Stimulated activated naive B cell treated with anti-CD40 and anti-IgM and Interleukin-4, amounts not matched to agents 10 μg/mL and 1 μg/mL and 100 μg/mL, for 72 hours (primary cell): Measurements from ENCODE around the gene PAMR1.
A peak's percentile ranks its signal among the peaks of the same experiment; 100 is the strongest.

Experiments
- ATAC-seq, 2 donors: fragments of 150-1000 bp; cut with Tn5 transposase; replicated peaks; 2 replicates each; pipeline ENCODE4 v1.10.0; 2021; ENCODE audit warnings: moderate library complexity in 1 of 2
- DNase-seq: peaks from one replicate; pipeline ENCODE4 v3.0.0; 2021
- H3K27ac Mint-ChIP-seq: one replicate; pipeline ENCODE4 v1.8.0; 2022; ENCODE audit warnings: mild to moderate bottlenecking, mixed read lengths
- H3K27me3 Mint-ChIP-seq, 2 donors: one replicate each; pipeline ENCODE4 v1.8.0; 2022; ENCODE audit warnings: mixed read lengths in 2 of 2
- H3K36me3 Mint-ChIP-seq, 2 donors: one replicate each; pipeline ENCODE4 v1.8.0; 2022; ENCODE audit warnings: mixed read lengths in 2 of 2, mild to moderate bottlenecking in 1 of 2
- H3K4me1 Mint-ChIP-seq, 2 donors: one replicate each; pipeline ENCODE4 v1.8.0; 2022; ENCODE audit warnings: mixed read lengths in 2 of 2, mild to moderate bottlenecking in 1 of 2
- H3K4me3 Mint-ChIP-seq, 2 donors: one replicate each; pipeline ENCODE4 v1.8.0; 2022; ENCODE audit warnings: mild to moderate bottlenecking in 2 of 2, mixed read lengths in 2 of 2, moderate library complexity in 1 of 2
- H3K9me3 Mint-ChIP-seq, 2 donors: one replicate each; pipeline ENCODE4 v1.8.0; 2022; ENCODE audit warnings: mixed read lengths in 2 of 2, mild to moderate bottlenecking in 1 of 2

PAMR1 gene

GRCh38 chr11:35404388-35404775 lies 121.0 kb downstream of the PAMR1 start:
- no peak overlapping the region for H3K4me3 Mint-ChIP-seq
- ATAC-seq: no peak
- no peak for DNase-seq

GRCh38 chr11:35403765-35404387 lies 121.5 kb downstream of the PAMR1 start:
- H3K36me3 Mint-ChIP-seq: no peaks in the 10 kb centered on the region
- no peak overlapping the region for H3K4me3 Mint-ChIP-seq
- H3K9me3 Mint-ChIP-seq: no peaks in the 10 kb centered on the region
- no peak for DNase-seq
- no peak overlapping the region for H3K27ac Mint-ChIP-seq
- peaks cover 9 to 25% of the 10 kb centered on the region in 2 donors for H3K27me3 Mint-ChIP-seq
- ATAC-seq: no peak
- no peaks in the 10 kb centered on the region for H3K4me1 Mint-ChIP-seq

More at GRCh38 chr11:35404388-35404775, 121.0 kb downstream of the PAMR1 start:
- Mint-ChIP-seq H3K4me1 (no peaks in the 10 kb centered on the region), H3K27me3 (peaks cover 4 to 20% of the 10 kb centered on the region in 2 donors), H3K9me3 (no peaks in the 10 kb centered on the region), H3K36me3 (no peaks in the 10 kb centered on the region), H3K27ac (no peak overlapping the region)

GRCh38 chr11:35402751-35403660 lies 122.4 kb downstream of the PAMR1 start:
- DNase-seq (no peak), ATAC-seq (no peak)
- H3K27ac Mint-ChIP-seq: no peak overlapping the region
- no peak overlapping the region for H3K4me3 Mint-ChIP-seq
- no peaks in the 10 kb centered on the region for H3K4me1 Mint-ChIP-seq
- H3K9me3 Mint-ChIP-seq: no peaks in the 10 kb centered on the region
- H3K36me3 Mint-ChIP-seq: no peaks in the 10 kb centered on the region
- H3K27me3 Mint-ChIP-seq: peaks cover 14 to 28% of the 10 kb centered on the region in 2 donors

GRCh38 chr11:35398881-35399280 lies 126.5 kb downstream of the PAMR1 start:
- Mint-ChIP-seq H3K9me3 (no peaks in the 10 kb centered on the region), H3K27ac (no peak overlapping the region), H3K4me3 (no peak overlapping the region), H3K4me1 (peaks cover 3 to 8% of the 10 kb centered on the region in 2 donors), H3K36me3 (no peaks in the 10 kb centered on the region), H3K27me3 (peaks cover 21 to 38% of the 10 kb centered on the region in 2 donors)
- no peak for ATAC-seq
- no peak for DNase-seq

GRCh38 chr11:35394941-35395340 lies 130.5 kb downstream of the PAMR1 start:
- DNase-seq: no peak
- H3K36me3 Mint-ChIP-seq: no peaks in the 10 kb centered on the region
- no peak overlapping the region for H3K27ac Mint-ChIP-seq
- no peak for ATAC-seq
- peaks cover 15 to 36% of the 10 kb centered on the region in 2 donors for H3K4me1 Mint-ChIP-seq
- no peak overlapping the region for H3K4me3 Mint-ChIP-seq
- peaks cover 18 to 30% of the 10 kb centered on the region in 2 donors for H3K27me3 Mint-ChIP-seq
- no peaks in the 10 kb centered on the region for H3K9me3 Mint-ChIP-seq

GRCh38 chr11:35393098-35393497 lies 132.3 kb downstream of the PAMR1 start:
- no peak overlapping the region for H3K27ac Mint-ChIP-seq
- no peak overlapping the region for H3K4me3 Mint-ChIP-seq
- DNase-seq (no peak), ATAC-seq (no peak)
- H3K9me3 Mint-ChIP-seq: no peaks in the 10 kb centered on the region
- no peaks in the 10 kb centered on the region for H3K36me3 Mint-ChIP-seq
- peaks cover 15 to 36% of the 10 kb centered on the region in 2 donors for H3K4me1 Mint-ChIP-seq
- H3K27me3 Mint-ChIP-seq: peaks cover 9 to 17% of the 10 kb centered on the region in 2 donors

- Mint-ChIP-seq H3K4me3 (no peak overlapping the region), H3K36me3 (no peaks in the 10 kb centered on the region), H3K9me3 (no peaks in the 10 kb centered on the region), H3K27me3 (peaks cover 4 to 11% of the 10 kb centered on the region in 2 donors), H3K27ac (no peak overlapping the region), H3K4me1 (peaks cover 18 to 41% of the 10 kb centered on the region in 2 donors)
- DNase-seq (peak; percentile 70), ATAC-seq (peak; percentile 72 to 78)
Observed at GRCh38 chr11:35391922-35392688, 133.3 kb downstream of the PAMR1 start.

GRCh38 chr11:35390737-35391682 lies 134.4 kb downstream of the PAMR1 start:
- H3K27ac Mint-ChIP-seq: peak overlapping the region; percentile 69
- DNase-seq (peak; percentile 20), ATAC-seq (peak; percentile 86 to 87)
- no peak overlapping the region for H3K4me3 Mint-ChIP-seq
- no peaks in the 10 kb centered on the region for H3K36me3 Mint-ChIP-seq
- peaks cover 20 to 43% of the 10 kb centered on the region in 2 donors for H3K4me1 Mint-ChIP-seq
- no peaks in the 10 kb centered on the region for H3K9me3 Mint-ChIP-seq
- H3K27me3 Mint-ChIP-seq: peaks cover 4 to 11% of the 10 kb centered on the region in 2 donors

GRCh38 chr11:35389897-35390465 lies 135.4 kb downstream of the PAMR1 start:
- H3K36me3 Mint-ChIP-seq: no peaks in the 10 kb centered on the region
- H3K27ac Mint-ChIP-seq: peak overlapping the region; percentile 67
- peaks cover 20 to 43% of the 10 kb centered on the region in 2 donors for H3K4me1 Mint-ChIP-seq
- no peaks in the 10 kb centered on the region for H3K9me3 Mint-ChIP-seq
- DNase-seq (no peak), ATAC-seq (no peak)
- no peak overlapping the region for H3K4me3 Mint-ChIP-seq
- H3K27me3 Mint-ChIP-seq: peaks cover 4 to 11% of the 10 kb centered on the region in 2 donors

- Mint-ChIP-seq H3K4me3 (no peak overlapping the region), H3K27ac (no peak overlapping the region), H3K27me3 (peaks cover 0 to 9% of the 10 kb centered on the region in 2 donors), H3K9me3 (no peaks in the 10 kb centered on the region), H3K36me3 (no peaks in the 10 kb centered on the region), H3K4me1 (peaks cover 17 to 37% of the 10 kb centered on the region in 2 donors)
- no peak for DNase-seq
- ATAC-seq: no peak
Observed at GRCh38 chr11:35389112-35389511, 136.3 kb downstream of the PAMR1 start.

- no peaks in the 10 kb centered on the region for H3K9me3 Mint-ChIP-seq
- no peak overlapping the region for H3K27ac Mint-ChIP-seq
- no peaks in the 10 kb centered on the region for H3K36me3 Mint-ChIP-seq
- no peak overlapping the region for H3K4me3 Mint-ChIP-seq
- no peak for ATAC-seq
- no peak for DNase-seq
- no peaks in the 10 kb centered on the region for H3K27me3 Mint-ChIP-seq
- H3K4me1 Mint-ChIP-seq: peaks cover 16 to 28% of the 10 kb centered on the region in 2 donors
Observed at GRCh38 chr11:35388061-35388460, 137.4 kb downstream of the PAMR1 start.

GRCh38 chr11:35387111-35387982 lies 138.1 kb downstream of the PAMR1 start:
- peaks cover 13 to 25% of the 10 kb centered on the region in 2 donors for H3K4me1 Mint-ChIP-seq
- no peaks in the 10 kb centered on the region for H3K36me3 Mint-ChIP-seq
- no peaks in the 10 kb centered on the region for H3K9me3 Mint-ChIP-seq
- H3K27ac Mint-ChIP-seq: no peak overlapping the region
- no peaks in the 10 kb centered on the region for H3K27me3 Mint-ChIP-seq
- ATAC-seq (peak in 1 of 2 donors; percentile 31), DNase-seq (no peak)
- no peak overlapping the region for H3K4me3 Mint-ChIP-seq
